ENCODE measurements around the gene AKR1B15.
A peak's percentile ranks its signal among the peaks of the same experiment; 100 is the strongest.
"Not testable (repeated sequence)": the region's sequence is repeated elsewhere in the genome, so short reads cannot be mapped to it uniquely, and the experiment has no call there.

AKR1B15 gene

GRCh38 chr7:134563398-134563749 lies 14.5 kb downstream of the AKR1B15 start:
- not testable (repeated sequence) for DNase-seq (ENCODE audit: low spot score)

GRCh38 chr7:134565643-134566136 lies 16.8 kb downstream of the AKR1B15 start:
- no peak for DNase-seq (ENCODE audit: low spot score)

- no peak for DNase-seq (ENCODE audit: low spot score)
These were observed 18.5 kb downstream of the AKR1B15 start for GRCh38 chr7:134567368-134567767.

GRCh38 chr7:134569962-134570361 lies 21.1 kb downstream of the AKR1B15 start:
- DNase-seq (ENCODE audit: low spot score), result not testable (repeated sequence)

GRCh38 chr7:134571101-134571500 lies 22.2 kb downstream of the AKR1B15 start:
- no peak for DNase-seq (ENCODE audit: low spot score)

- no peak for DNase-seq (ENCODE audit: low spot score)
These were observed 23.0 kb downstream of the AKR1B15 start for GRCh38 chr7:134571746-134572461.

- no peak for DNase-seq (ENCODE audit: low spot score)
These were observed 25.4 kb downstream of the AKR1B15 start for GRCh38 chr7:134574322-134574721.

- DNase-seq (ENCODE audit: low spot score), result no peak
These were observed 35.4 kb downstream of the AKR1B15 start for GRCh38 chr7:134584290-134584689.

- DNase-seq (ENCODE audit: low spot score), result no peak
These were observed 37.0 kb downstream of the AKR1B15 start for GRCh38 chr7:134585897-134586296.

GRCh38 chr7:134587750-134588149 lies 38.8 kb downstream of the AKR1B15 start:
- no peak for DNase-seq (ENCODE audit: low spot score)

- DNase-seq (ENCODE audit: low spot score), result no peak
These were observed 40.6 kb downstream of the AKR1B15 start for GRCh38 chr7:134589491-134589941.

- no peak for DNase-seq (ENCODE audit: low spot score)
These were observed 44.9 kb downstream of the AKR1B15 start for GRCh38 chr7:134593530-134594392.

- DNase-seq (ENCODE audit: low spot score), result no peak
These were observed 46.0 kb downstream of the AKR1B15 start for GRCh38 chr7:134594877-134595276.

- DNase-seq (ENCODE audit: low spot score), result no peak
These were observed 50.5 kb downstream of the AKR1B15 start for GRCh38 chr7:134599371-134599770.

- no peak for DNase-seq (ENCODE audit: low spot score)
These were observed 52.5 kb downstream of the AKR1B15 start for GRCh38 chr7:134601459-134601858.

- DNase-seq (ENCODE audit: low spot score), result no peak
These were observed 54.1 kb downstream of the AKR1B15 start for GRCh38 chr7:134602881-134603451.

- DNase-seq (ENCODE audit: low spot score), result peak; percentile 76
These were observed 57.3 kb downstream of the AKR1B15 start for GRCh38 chr7:134605978-134606923.

GRCh38 chr7:134611611-134612151 lies 62.8 kb downstream of the AKR1B15 start:
- no peak for DNase-seq (ENCODE audit: low spot score)

- no peak for DNase-seq (ENCODE audit: low spot score)
These were observed 63.3 kb downstream of the AKR1B15 start for GRCh38 chr7:134612197-134612596.

- DNase-seq (ENCODE audit: low spot score), result no peak
These were observed 64.9 kb downstream of the AKR1B15 start for GRCh38 chr7:134613623-134614347.

GRCh38 chr7:134616611-134617010 lies 67.7 kb downstream of the AKR1B15 start:
- no peak for DNase-seq (ENCODE audit: low spot score)
